SK-N-SH treated with all-trans-retinoic acid at 6 μM for 48 hours (cell line): ENCODE results near the gene ESD.

Experiments used
- GLIS3 ChIP-seq: fragments of 250-450 bp; sonication (Bioruptor Pico); IDR thresholded peaks from 2 replicates; pipeline ENCODE4 v1.5.0; 2020; ENCODE audit warnings: mild to moderate bottlenecking, moderate library complexity
- POU6F1 ChIP-seq: fragments of 250-450 bp; sonication (Bioruptor Pico); IDR thresholded peaks from 2 replicates; pipeline ENCODE4 v1.8.0; 2021; ENCODE audit warnings: low read depth, mild to moderate bottlenecking, moderate library complexity, borderline replicate concordance
- ZC3H10 ChIP-seq: fragments of 250-450 bp; sonication (Bioruptor Pico); IDR thresholded peaks from 2 replicates; pipeline ENCODE4 v1.5.1; 2021; ENCODE audit warnings: mild to moderate bottlenecking, moderate library complexity

- TF ChIP-seq POU6F1 (CRISPR knock-in tag) (no peak), GLIS3 (no peak), ZC3H10 (CRISPR knock-in tag) (no peak)
Measured at GRCh38 chr13:46810440-46810839, 13.5 kb upstream of the ESD start.
